ENCODE results near the gene SLC18A3.

SLC18A3 gene

DNA sequence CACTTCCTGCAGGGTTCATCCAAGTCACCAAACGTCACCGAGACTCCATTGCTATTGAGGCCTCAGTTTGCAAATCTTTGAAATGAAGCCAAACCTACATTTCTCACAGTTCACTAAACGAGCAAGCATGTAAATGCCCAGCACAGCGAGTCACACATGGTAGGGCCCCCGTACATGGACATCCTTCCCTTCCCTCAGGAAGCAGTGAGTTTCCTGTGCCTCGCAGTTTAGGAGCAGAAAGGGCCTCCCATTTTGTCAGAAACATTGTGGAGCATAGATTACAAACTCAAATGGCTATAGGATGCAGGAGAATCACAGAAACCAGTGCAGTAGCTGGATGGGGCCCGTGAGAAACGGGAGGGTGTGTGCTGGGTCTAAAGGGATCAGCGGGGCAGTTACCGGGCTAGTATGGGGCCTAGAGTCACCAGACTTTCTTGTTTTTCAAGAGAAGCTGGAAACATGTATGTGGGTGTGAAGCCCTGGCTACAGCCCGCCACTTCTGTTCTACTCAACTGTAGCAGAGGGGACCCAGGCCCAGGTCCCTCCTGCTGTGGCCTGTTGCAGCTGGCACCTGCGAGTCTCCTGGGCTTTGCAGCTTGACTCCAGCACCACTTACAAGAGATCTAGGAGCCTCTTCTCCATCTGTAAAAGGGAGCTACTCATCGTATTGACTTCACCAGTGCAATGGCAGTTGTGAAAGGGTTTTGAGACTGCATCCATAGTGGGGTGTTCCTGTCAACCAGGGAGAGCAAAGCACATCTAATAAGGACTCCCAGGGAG is 14.2 kb upstream of the SLC18A3 start:
- Histone ChIP-seq H3K27ac (no peak overlapping the region), H3K4me3 (no peak overlapping the region)
- DNase-seq (ENCODE audit: low spot score) = no peak
- TF ChIP-seq, protein P1, sequence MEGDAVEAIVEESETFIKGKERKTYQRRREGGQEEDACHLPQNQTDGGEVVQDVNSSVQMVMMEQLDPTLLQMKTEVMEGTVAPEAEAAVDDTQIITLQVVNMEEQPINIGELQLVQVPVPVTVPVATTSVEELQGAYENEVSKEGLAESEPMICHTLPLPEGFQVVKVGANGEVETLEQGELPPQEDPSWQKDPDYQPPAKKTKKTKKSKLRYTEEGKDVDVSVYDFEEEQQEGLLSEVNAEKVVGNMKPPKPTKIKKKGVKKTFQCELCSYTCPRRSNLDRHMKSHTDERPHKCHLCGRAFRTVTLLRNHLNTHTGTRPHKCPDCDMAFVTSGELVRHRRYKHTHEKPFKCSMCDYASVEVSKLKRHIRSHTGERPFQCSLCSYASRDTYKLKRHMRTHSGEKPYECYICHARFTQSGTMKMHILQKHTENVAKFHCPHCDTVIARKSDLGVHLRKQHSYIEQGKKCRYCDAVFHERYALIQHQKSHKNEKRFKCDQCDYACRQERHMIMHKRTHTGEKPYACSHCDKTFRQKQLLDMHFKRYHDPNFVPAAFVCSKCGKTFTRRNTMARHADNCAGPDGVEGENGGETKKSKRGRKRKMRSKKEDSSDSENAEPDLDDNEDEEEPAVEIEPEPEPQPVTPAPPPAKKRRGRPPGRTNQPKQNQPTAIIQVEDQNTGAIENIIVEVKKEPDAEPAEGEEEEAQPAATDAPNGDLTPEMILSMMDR (IDR thresholded peaks at IDR 0.05) = no peak

DNA sequence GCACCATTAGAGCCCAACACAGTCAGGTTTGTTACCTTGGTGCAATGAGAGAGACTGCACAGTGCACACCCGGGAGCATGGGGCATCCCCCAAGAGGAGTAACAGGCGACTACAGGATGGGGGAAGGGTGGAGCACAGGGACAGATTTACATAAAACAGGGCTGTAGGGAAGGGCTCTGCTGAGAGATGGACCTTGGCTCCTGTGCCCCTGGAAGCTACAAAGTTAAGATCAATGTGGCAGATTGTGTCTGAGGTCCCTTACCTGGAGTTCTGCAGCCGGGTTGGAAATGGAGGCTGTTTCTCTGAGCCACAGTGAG is 13.7 kb upstream of the SLC18A3 start:
- TF ChIP-seq, protein P1 (IDR thresholded peaks at IDR 0.05) = no peak
- no peak overlapping the region for H3K4me3 ChIP-seq
- no peak overlapping the region for H3K27ac ChIP-seq
- no peak for DNase-seq (ENCODE audit: low spot score)

DNA sequence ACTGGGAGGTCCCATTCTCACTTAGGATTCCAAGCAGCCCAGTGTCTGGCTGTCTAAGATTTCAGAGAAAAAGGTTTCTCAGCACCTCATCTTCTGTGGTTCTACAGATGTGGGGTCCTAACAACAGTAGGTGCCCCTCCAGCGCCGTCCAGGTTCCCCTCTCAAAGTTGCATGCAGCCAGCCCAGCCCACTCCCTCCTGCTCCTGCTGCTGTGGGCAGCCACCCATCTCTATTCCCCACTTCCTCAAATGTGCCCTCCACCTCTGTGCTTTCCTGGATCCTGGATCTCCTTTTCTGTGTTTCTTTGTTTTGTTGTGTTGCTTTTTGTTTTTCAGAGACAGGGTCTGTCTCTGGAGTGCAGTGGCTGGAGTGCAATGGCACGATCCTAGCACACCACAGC is 13.3 kb upstream of the SLC18A3 start:
- Histone ChIP-seq H3K27ac (no peak overlapping the region), H3K4me3 (no peak overlapping the region)
- no peak for DNase-seq (ENCODE audit: low spot score)
- TF ChIP-seq, protein P1 (IDR thresholded peaks at IDR 0.05) = no peak

DNA sequence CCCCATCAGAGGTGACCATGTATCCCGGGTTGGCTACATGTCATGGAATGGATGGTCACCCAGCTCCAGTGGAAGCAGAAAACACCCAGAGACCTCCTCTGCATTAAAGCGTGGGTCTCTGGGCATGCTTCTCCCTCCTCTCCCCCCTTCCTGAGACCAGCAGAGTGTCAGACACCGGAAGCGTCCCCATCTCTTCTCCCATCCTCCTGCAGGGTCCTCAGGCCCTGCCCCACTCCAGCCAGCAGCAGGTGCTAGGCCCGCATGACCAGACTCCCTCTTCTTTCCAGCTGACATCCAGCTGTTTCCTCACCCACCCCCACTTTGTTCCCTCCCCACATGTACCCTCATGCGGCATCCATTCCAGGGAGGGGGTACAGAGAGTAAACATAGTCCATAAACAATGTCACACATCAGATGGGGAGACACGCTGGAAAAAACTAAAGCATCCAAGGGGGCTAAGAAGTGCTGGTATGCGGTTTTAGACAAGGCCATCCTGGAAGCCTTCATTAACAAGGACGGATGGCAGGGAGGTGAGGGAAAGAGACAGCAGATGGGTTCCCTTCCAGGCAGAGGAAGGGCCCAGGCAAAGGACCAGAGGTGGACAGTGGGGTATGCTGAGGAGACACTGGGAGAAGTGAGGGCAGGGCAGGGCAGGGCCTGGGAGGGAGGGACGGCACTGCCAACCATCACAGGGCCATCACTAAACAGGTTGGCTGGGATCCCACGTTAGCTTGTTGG is 12.5 kb upstream of the SLC18A3 start:
- TF ChIP-seq, protein P1 (IDR thresholded peaks at IDR 0.05) = no peak
- Histone ChIP-seq H3K27ac (no peak overlapping the region), H3K4me3 (no peak overlapping the region)
- DNase-seq (ENCODE audit: low spot score) = no peak

DNA sequence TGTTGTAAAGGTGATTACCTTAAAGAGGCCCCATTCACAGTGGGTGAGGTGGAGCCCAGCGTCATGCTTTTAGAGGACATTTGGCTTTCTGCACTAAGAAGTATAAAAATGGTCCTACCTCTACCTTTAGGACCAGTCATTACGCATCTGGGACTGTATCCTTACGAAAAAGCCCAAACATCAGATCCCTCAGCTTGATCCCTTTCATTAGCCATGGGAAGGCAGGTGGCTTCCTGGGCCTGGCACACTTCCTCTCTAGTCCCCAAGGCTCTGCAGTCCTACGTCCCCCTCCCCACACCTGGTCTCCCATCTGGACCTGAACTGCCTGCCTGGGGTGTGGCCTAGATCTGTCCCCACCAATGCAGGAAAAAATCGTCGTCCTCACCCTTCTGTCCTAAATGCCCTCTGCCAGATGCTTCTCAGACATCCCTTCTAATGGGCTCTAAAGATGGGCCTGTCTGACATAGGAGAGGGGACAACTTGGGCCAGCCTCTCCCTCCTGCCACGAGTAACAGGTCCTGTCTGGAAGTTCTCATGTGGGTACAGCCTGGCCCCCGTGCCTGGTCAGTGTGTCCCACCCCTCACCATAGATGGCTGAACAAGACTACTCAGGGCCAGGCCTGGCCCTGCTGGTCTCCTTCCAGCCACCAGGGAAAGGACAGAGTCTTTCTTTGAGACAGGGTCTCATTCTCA is 11.8 kb upstream of the SLC18A3 start:
- no peak for DNase-seq (ENCODE audit: low spot score)
- no peak overlapping the region for H3K27ac ChIP-seq
- H3K4me3 ChIP-seq = no peak overlapping the region
- TF ChIP-seq, protein P1 (IDR thresholded peaks at IDR 0.05) = no peak

DNA sequence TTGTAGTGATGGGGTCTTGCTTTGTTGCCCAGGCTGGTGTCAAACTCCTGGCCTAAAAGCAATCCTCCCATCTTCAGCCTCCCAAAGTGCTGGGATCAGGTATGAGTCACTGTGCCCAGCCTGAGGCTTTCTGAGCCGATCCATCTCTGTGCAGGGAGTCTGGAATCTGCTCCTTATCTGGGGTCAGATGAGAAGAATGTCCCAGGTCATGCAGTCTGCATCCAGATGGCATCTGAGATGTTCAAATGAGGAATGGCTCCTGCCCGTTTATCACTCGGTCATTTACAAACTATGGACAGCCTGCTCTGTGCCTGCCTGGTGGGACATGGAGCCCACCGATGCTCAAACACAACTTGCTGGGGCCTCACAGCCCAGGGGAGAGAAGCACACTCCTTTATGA is 11.1 kb upstream of the SLC18A3 start:
- DNase-seq (ENCODE audit: low spot score) = no peak
- no peak overlapping the region for H3K27ac ChIP-seq
- no peak overlapping the region for H3K4me3 ChIP-seq
- TF ChIP-seq, protein P1 (IDR thresholded peaks at IDR 0.05) = no peak

Measured in coronary artery (tissue), 2 donors.